GM23248 (cell line): ENCODE measurements around the gene PFKP. TPM values are rescaled to one million over a fixed set of nuclear protein-coding genes. Genes with fewer than 3 reads are reported as not detected.

Experiments
- DNase-seq: peaks from one replicate; pipeline ENCODE4 v3.0.0-alpha.2; 2015
- H2AFZ ChIP-seq: fragments of 200-600 bp; sonication (generic); 2 replicates; pipeline ENCODE4 v1.6.1; 2016; ENCODE audit warnings: antibody characterized with exemption
- H3F3A ChIP-seq: fragments of 200-600 bp; sonication (generic); 2 replicates; pipeline ENCODE4 v1.6.1; 2016; ENCODE audit warnings: mild to moderate bottlenecking, antibody characterized with exemption, mixed run types; ENCODE audit not compliant: insufficient read depth
- H3K27ac ChIP-seq: fragments of 200-600 bp; sonication (generic); 2 replicates; pipeline ENCODE4 v1.5.1; 2016; ENCODE audit warnings: mild to moderate bottlenecking
- H3K27me3 ChIP-seq: fragments of 200-600 bp; sonication (generic); replicated peaks from 2 replicates; pipeline ENCODE4 v1.6.1; 2016; ENCODE audit warnings: mild to moderate bottlenecking; ENCODE audit not compliant: insufficient read depth
- H3K36me3 ChIP-seq: fragments of 200-600 bp; sonication (generic); 2 replicates; pipeline ENCODE4 v1.6.1; 2016; ENCODE audit warnings: low read depth, mild to moderate bottlenecking
- H3K4me1 ChIP-seq: fragments of 200-600 bp; sonication (generic); 2 replicates; pipeline ENCODE4 v1.6.1; 2016; ENCODE audit warnings: mild to moderate bottlenecking; ENCODE audit not compliant: insufficient read depth
- H3K4me2 ChIP-seq: fragments of 200-600 bp; sonication (generic); one replicate; pipeline ENCODE4 v1.6.1; 2016; ENCODE audit warnings: mild to moderate bottlenecking; ENCODE audit not compliant: unreplicated experiment
- H3K4me3 ChIP-seq: fragments of 200-600 bp; sonication (generic); 2 replicates; pipeline ENCODE4 v1.5.1; 2016; ENCODE audit warnings: mild to moderate bottlenecking
- H3K79me2 ChIP-seq: fragments of 200-600 bp; sonication (generic); 2 replicates; pipeline ENCODE4 v1.6.1; 2016; ENCODE audit warnings: mild to moderate bottlenecking; ENCODE audit not compliant: insufficient read depth
- H3K9ac ChIP-seq: fragments of 200-600 bp; sonication (generic); 2 replicates; pipeline ENCODE4 v1.6.1; 2016; ENCODE audit warnings: mild to moderate bottlenecking
- H3K9me2 ChIP-seq: fragments of 200-600 bp; sonication (generic); 2 replicates; pipeline ENCODE4 v1.6.1; 2016; ENCODE audit warnings: mixed run types, mild to moderate bottlenecking, moderate library complexity; ENCODE audit not compliant: insufficient read depth
- H3K9me3 ChIP-seq: fragments of 200-600 bp; sonication (generic); one replicate; pipeline ENCODE4 v1.6.1; 2017; ENCODE audit warnings: low read depth
- H4K20me1 ChIP-seq: fragments of 200-600 bp; sonication (generic); 2 replicates; pipeline ENCODE4 v1.6.0; 2016; ENCODE audit not compliant: insufficient read depth
- EZH2 ChIP-seq: fragments of 200-600 bp; sonication (generic); IDR thresholded peaks from 2 replicates; pipeline ENCODE4 v1.6.1; 2018; ENCODE audit warnings: antibody characterized with exemption, mild to moderate bottlenecking; ENCODE audit not compliant: insufficient read depth, poor library complexity, severe bottlenecking
- EZH2phosphoT487 ChIP-seq: fragments of 200-600 bp; sonication (generic); IDR thresholded peaks from 2 replicates; pipeline ENCODE4 v1.6.1; 2018; ENCODE audit warnings: antibody characterized with exemption, moderate library complexity, mild to moderate bottlenecking, low read depth; ENCODE audit not compliant: insufficient read depth
- WGBS, 2 experiments: methylation state at CpG; one replicate each; pipeline ENCODE4 v1.1.6; 2015 to 2017; ENCODE audit warnings: low lambda C conversion rate in 2 of 2, low coverage in 1 of 2; ENCODE audit errors: missing lambda C conversion rate in 2 of 2; 5-methylcytosine and 5-hydroxymethylcytosine counted together
- in situ Hi-C: fragments of 300-500 bp; cut with MboI; formaldehyde crosslinking; loops from 2 replicates; pipeline ENCODE4 v1.15.0; 2020
- polyA plus RNA-seq: library from polyadenylated mRNA; unstranded; fragments of >200 nt; fragmentation: Nextera tagmentation; extraction: Ambion mirVana; gene quantifications from 2 replicates; pipeline ENCODE4 v1.2.1, GENCODE V29; 2016
- total RNA-seq: library from RNA; depleted of rRNA; stranded (reverse); fragments of >200 nt; shearing (Covaris generic); gene quantifications from 2 replicates; pipeline ENCODE4 v1.2.3, GENCODE V29; 2014

PFKP gene
- total and polyA plus RNA-seq, 2 experiments from 2014 or later: 133 to 159 TPM

- H4K20me1 ChIP-seq: no peaks in the 10 kb centered on the region
- H3F3A ChIP-seq: no peaks in the 10 kb centered on the region
- H3K9me2 ChIP-seq: no peaks in the 10 kb centered on the region
- no peak overlapping the region for H2AFZ ChIP-seq
- H3K27ac ChIP-seq: no peak overlapping the region
- peaks cover 9% of the 10 kb centered on the region for H3K79me2 ChIP-seq
- DNase-seq: no peak
- no peaks in the 10 kb centered on the region for H3K27me3 ChIP-seq
- H3K4me1 ChIP-seq: peaks cover 3% of the 10 kb centered on the region; the same call in 1 of the 2 replicates
- WGBS, 2 experiments: 79 to 85% methylated on average over 2 of the region's 2 CpGs
- no peaks in the 10 kb centered on the region for H3K9me3 ChIP-seq
- TF ChIP-seq EZH2 (no peak), EZH2phosphoT487 (no peak)
- no peak overlapping the region for H3K4me2 ChIP-seq
- H3K36me3 ChIP-seq: no peaks in the 10 kb centered on the region
- no peak overlapping the region for H3K9ac ChIP-seq
- in situ Hi-C loops: no loop called here
- H3K4me3 ChIP-seq: no peak overlapping the region
Measured at GRCh38 chr10:3064423-3064822, 2.9 kb upstream of the PFKP start.

DNA sequence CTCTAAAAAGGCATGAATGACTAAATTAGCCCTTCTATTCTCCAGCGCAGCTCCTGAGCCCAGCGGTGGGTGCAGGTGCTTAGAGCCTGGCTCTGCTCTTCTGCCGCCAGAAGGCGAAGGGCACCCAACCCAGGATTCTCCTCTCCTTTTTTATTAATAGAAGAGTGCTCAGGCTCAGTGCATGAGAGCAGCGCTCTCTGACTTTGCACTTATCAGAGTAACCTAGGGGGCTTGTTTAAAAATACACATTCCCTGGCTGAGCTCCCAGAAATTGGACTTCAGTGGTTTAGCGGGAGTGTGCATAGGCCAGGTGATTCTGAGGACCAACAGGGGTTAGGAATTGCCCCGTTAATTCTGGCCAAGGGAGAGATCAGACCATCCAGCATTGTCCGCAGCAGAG, 1.7 kb upstream of the PFKP start:
- no peaks in the 10 kb centered on the region for H3F3A ChIP-seq
- 95% methylated on average over 8 of the region's 8 CpGs for WGBS, 2 experiments
- no peak overlapping the region for H2AFZ ChIP-seq
- in situ Hi-C loops: no loop called here
- H3K9me2 ChIP-seq: no peaks in the 10 kb centered on the region
- H3K4me3 ChIP-seq: no peak overlapping the region
- H3K9me3 ChIP-seq: no peaks in the 10 kb centered on the region
- no peaks in the 10 kb centered on the region for H4K20me1 ChIP-seq
- no peak overlapping the region for H3K4me2 ChIP-seq
- no peak overlapping the region for H3K9ac ChIP-seq
- TF ChIP-seq EZH2phosphoT487 (no peak), EZH2 (no peak)
- H3K27me3 ChIP-seq: no peaks in the 10 kb centered on the region
- H3K36me3 ChIP-seq: peaks cover 6% of the 10 kb centered on the region; the same call in 1 of the 2 replicates
- no peak overlapping the region for H3K27ac ChIP-seq
- H3K4me1 ChIP-seq: peaks cover 8% of the 10 kb centered on the region; the same call in 1 of the 2 replicates
- no peak for DNase-seq
- H3K79me2 ChIP-seq: peaks cover 21% of the 10 kb centered on the region

GRCh38 chr10:3066317-3067117, 831 bp upstream of the PFKP start:
- TF ChIP-seq EZH2: no peak
- TF ChIP-seq EZH2phosphoT487: no peak
- H3K4me2 ChIP-seq: peak overlapping the region; percentile 58
- H3K4me3 ChIP-seq: peak overlapping the region; percentile 83
- no peak overlapping the region for H2AFZ ChIP-seq
- peaks cover 6% of the 10 kb centered on the region; the same call in 1 of the 2 replicates for H3K36me3 ChIP-seq
- no peak overlapping the region for H3K9ac ChIP-seq
- peaks cover 30% of the 10 kb centered on the region for H3K79me2 ChIP-seq
- H3K27me3 ChIP-seq: no peaks in the 10 kb centered on the region
- peaks cover 13% of the 10 kb centered on the region; the same call in 1 of the 2 replicates for H3K4me1 ChIP-seq
- 11 to 17% methylated on average over 27 to 71 of the region's 71 CpGs for WGBS, 2 experiments
- H3K9me2 ChIP-seq: no peaks in the 10 kb centered on the region
- H3K9me3 ChIP-seq: no peaks in the 10 kb centered on the region
- no peak for DNase-seq
- H3K27ac ChIP-seq: no peak overlapping the region
- in situ Hi-C loops: no loop called here
- H3F3A ChIP-seq: peaks cover 4% of the 10 kb centered on the region; the same call in 1 of the 2 replicates
- H4K20me1 ChIP-seq: no peaks in the 10 kb centered on the region

- TF ChIP-seq EZH2phosphoT487 (no peak), EZH2 (no peak)
- Histone ChIP-seq H3K27me3 (no peaks in the 10 kb centered on the region), H3K27ac (peak overlapping the region; percentile 30), H4K20me1 (0 out of 2 replicates have a peak, but pooled peaks cover 6% of the 10 kb centered on the region), H3K9ac (peak overlapping the region; percentile 81), H3F3A (peaks cover 4% of the 10 kb centered on the region; the same call in 1 of the 2 replicates), H3K4me3 (peak overlapping the region; percentile 83), H3K79me2 (peaks cover 43% of the 10 kb centered on the region), H3K4me1 (peaks cover 17% of the 10 kb centered on the region; the same call in 1 of the 2 replicates), H2AFZ (peak overlapping the region; percentile 74), H3K9me3 (no peaks in the 10 kb centered on the region), H3K9me2 (no peaks in the 10 kb centered on the region), H3K4me2 (peak overlapping the region; percentile 77), H3K36me3 (peaks cover 6% of the 10 kb centered on the region; the same call in 1 of the 2 replicates)
- WGBS, 2 experiments: 0 to 13% methylated on average over 3 to 29 of the region's 29 CpGs
- in situ Hi-C loops: no loop called here
- no peak for DNase-seq
Measured at GRCh38 chr10:3067859-3068179, 471 bp downstream of the PFKP start.
